SK-N-SH (cell line): Measurements from ENCODE around the gene DKK1. TPM values are rescaled to one million over a fixed set of nuclear protein-coding genes. Genes with fewer than 3 reads are reported as not detected.

Experiments
- CTCF ChIA-PET: fragments of 300-600, 350-600 bp; formaldehyde crosslinking; extraction: SDS; loops from one replicate; lab custom pipeline; 2021; lab: Yijun Ruan, JAX
- POLR2A ChIA-PET: fragments of 350-600 bp; sonication (Branson Sonifier 250); formaldehyde crosslinking; extraction: SDS; loops from one replicate; lab custom pipeline; 2020; ENCODE audit warnings: antibody characterized with exemption, inconsistent platforms; lab: Yijun Ruan, JAX
- DNase-seq: peaks from one replicate; pipeline ENCODE4 v3.0.0; 2012
- H2AFZ ChIP-seq: fragments of 200-600 bp; sonication (generic); 2 replicates; pipeline ENCODE4 v1.8.1; 2016; ENCODE audit warnings: antibody characterized with exemption, mild to moderate bottlenecking, low read depth
- H3F3A ChIP-seq: fragments of 200-600 bp; sonication (generic); replicated peaks from 2 replicates; pipeline ENCODE3; 2016; ENCODE audit warnings: antibody characterized with exemption, mild to moderate bottlenecking; ENCODE audit not compliant: insufficient read depth
- H3K27ac ChIP-seq, 2 experiments: fragments of 200-500 bp in 1 of 2; fragments of 200-600 bp in 1 of 2; sonication (Bioruptor generic) in 1 of 2; sonication (generic), shearing (Covaris generic) in 1 of 2; 2 replicates each; pipeline versions ENCODE4 v1.5.1 to v1.6.1; 2014 to 2016; ENCODE audit warnings: low read depth in 2 of 2, inconsistent platforms in 1 of 2, low read length in 1 of 2, mild to moderate bottlenecking in 1 of 2, mixed read lengths in 1 of 2
- H3K27me3 ChIP-seq: fragments of 200-600 bp; sonication (generic), shearing (Covaris generic); 2 replicates; pipeline ENCODE4 v1.6.1; 2016; ENCODE audit warnings: mixed run types; ENCODE audit not compliant: insufficient read depth
- H3K36me3 ChIP-seq, 2 experiments: fragments of 200-500 bp in 1 of 2; fragments of 200-600 bp in 1 of 2; sonication (Bioruptor generic) in 1 of 2; sonication (generic) in 1 of 2; replicated peaks in 1 of 2; 2 replicates each; pipeline versions ENCODE3 to v1.5.1; 2014 to 2016; ENCODE audit warnings: low read length in 1 of 2, mild to moderate bottlenecking in 1 of 2; ENCODE audit not compliant: insufficient read depth in 2 of 2, control insufficient read depth in 1 of 2
- H3K4me1 ChIP-seq, 2 experiments: fragments of 200-500 bp in 1 of 2; fragments of 200-600 bp in 1 of 2; sonication (Bioruptor generic) in 1 of 2; sonication (generic), shearing (Covaris generic) in 1 of 2; 2 replicates each; pipeline versions ENCODE4 v1.5.1 to v1.6.1; 2014 to 2016; ENCODE audit warnings: low read depth in 1 of 2, low read length in 1 of 2, mixed run types in 1 of 2; ENCODE audit not compliant: insufficient read depth in 2 of 2, control insufficient read depth in 1 of 2
- H3K4me2 ChIP-seq: fragments of 200-600 bp; sonication (generic), shearing (Covaris generic); 2 replicates; pipeline ENCODE4 v1.6.1; 2017; ENCODE audit warnings: mixed run types
- H3K4me3 ChIP-seq, 2 experiments: fragments of 200-500 bp in 1 of 2; fragments of 200-600 bp in 1 of 2; sonication (Bioruptor generic) in 1 of 2; sonication (generic), shearing (Covaris generic) in 1 of 2; 2 replicates each; pipeline versions ENCODE4 v1.5.1 to v1.8.1; 2014 to 2016; ENCODE audit warnings: low read depth in 2 of 2, inconsistent platforms in 1 of 2, low read length in 1 of 2, mild to moderate bottlenecking in 1 of 2, mixed read lengths in 1 of 2, moderate library complexity in 1 of 2
- H3K79me2 ChIP-seq: fragments of 200-600 bp; sonication (generic); 2 replicates; pipeline ENCODE4 v1.8.1; 2017; ENCODE audit warnings: mild to moderate bottlenecking; ENCODE audit not compliant: insufficient read depth
- H3K9ac ChIP-seq: fragments of 200-600 bp; sonication (generic); 2 replicates; pipeline ENCODE4 v1.6.1; 2017; ENCODE audit warnings: mixed run types
- H3K9me2 ChIP-seq: fragments of 200-600 bp; sonication (generic); 2 replicates; pipeline ENCODE4 v1.6.1; 2017; ENCODE audit warnings: mixed run types
- H3K9me3 ChIP-seq: fragments of 200-600 bp; sonication (generic); 2 replicates; pipeline ENCODE4 v1.6.1; 2017; ENCODE audit warnings: mixed run types, mild to moderate bottlenecking, moderate library complexity
- H4K20me1 ChIP-seq: fragments of 200-600 bp; sonication (generic); 2 replicates; pipeline ENCODE4 v1.6.1; 2017; ENCODE audit warnings: mild to moderate bottlenecking, mixed run types; ENCODE audit not compliant: insufficient read depth
- CHD2 ChIP-seq: fragments of 150-350 bp; IDR thresholded peaks from 2 replicates; pipeline ENCODE4 v1.6.1; 2018; ENCODE audit warnings: low read length; ENCODE audit not compliant: partially characterized antibody
- ELF1 ChIP-seq: IDR thresholded peaks from 2 replicates; pipeline ENCODE4 v1.4.0; 2012
- EP300 ChIP-seq, 2 experiments: IDR thresholded peaks; 2 replicates each; pipeline versions ENCODE4 v1.4.0 to v1.6.1; 2012; ENCODE audit warnings: borderline replicate concordance in 1 of 2, low read depth in 1 of 2, low read length in 1 of 2
- EZH2phosphoT487 ChIP-seq: fragments of 200-600 bp; sonication (generic); IDR thresholded peaks from 2 replicates; pipeline ENCODE4 v1.6.1; 2017; ENCODE audit warnings: low read depth, mixed run types, mild to moderate bottlenecking, antibody characterized with exemption, moderate library complexity, borderline replicate concordance
- FOXJ3 ChIP-seq: sonication (generic); formaldehyde crosslinking; IDR thresholded peaks from 2 replicates; pipeline ENCODE4 v1.5.1; 2020; ENCODE audit warnings: mild to moderate bottlenecking, missing genetic modification reagents
- FOXM1 ChIP-seq: IDR thresholded peaks from 2 replicates; pipeline ENCODE4 v1.4.0; 2012; ENCODE audit warnings: low read depth, mild to moderate bottlenecking
- GABPA ChIP-seq: IDR thresholded peaks from 2 replicates; pipeline ENCODE4 v1.4.0; 2012; ENCODE audit warnings: low read depth, mild to moderate bottlenecking
- IRF3 ChIP-seq: fragments of 150-350 bp; IDR thresholded peaks from 2 replicates; pipeline ENCODE4 v1.6.1; 2016; ENCODE audit warnings: mild to moderate bottlenecking, low read depth, low read length
- MAX ChIP-seq: IDR thresholded peaks from 2 replicates; pipeline ENCODE4 v1.4.0; 2012; ENCODE audit warnings: low read depth
- MEF2A ChIP-seq: IDR thresholded peaks from 2 replicates; pipeline ENCODE4 v1.4.0; 2012; ENCODE audit warnings: low read depth, borderline replicate concordance
- PBX3 ChIP-seq: IDR thresholded peaks from 2 replicates; pipeline ENCODE4; 2012
- RAD21 ChIP-seq: IDR thresholded peaks from 2 replicates; pipeline ENCODE4 v1.6.1; 2012; ENCODE audit warnings: mild to moderate bottlenecking, low read length
- RFX5 ChIP-seq: IDR thresholded peaks from 2 replicates; pipeline ENCODE4 v1.6.1; 2012; ENCODE audit warnings: mild to moderate bottlenecking, improper control_type of control experiment, low read length
- RXRA ChIP-seq: IDR thresholded peaks from 2 replicates; pipeline ENCODE4 v1.4.0; 2012; ENCODE audit warnings: low read depth, mild to moderate bottlenecking, borderline replicate concordance
- SMC3 ChIP-seq: IDR thresholded peaks from 2 replicates; pipeline ENCODE4 v1.6.1; 2012; ENCODE audit warnings: low read depth, low read length, improper control_type of control experiment
- TCF12 ChIP-seq: IDR thresholded peaks from 2 replicates; pipeline ENCODE4 v1.4.0; 2012
- TEAD4 ChIP-seq: IDR thresholded peaks from 2 replicates; pipeline ENCODE4 v1.4.0; 2012; ENCODE audit warnings: mild to moderate bottlenecking, borderline replicate concordance; ENCODE audit not compliant: insufficient read depth
- USF1 ChIP-seq: IDR thresholded peaks from 2 replicates; pipeline ENCODE4 v1.4.0; 2012; ENCODE audit warnings: low read depth, borderline replicate concordance
- USF2 ChIP-seq: fragments of 150-350 bp; IDR thresholded peaks from 2 replicates; pipeline ENCODE4 v1.6.1; 2017; ENCODE audit warnings: antibody characterized with exemption, low read length, low read depth, borderline replicate concordance
- YY1 ChIP-seq: IDR thresholded peaks from 2 replicates; pipeline ENCODE4 v1.4.0; 2012; ENCODE audit warnings: low read depth, mild to moderate bottlenecking
- ZBTB33 ChIP-seq: IDR thresholded peaks from 2 replicates; pipeline ENCODE4 v1.4.0; 2012; ENCODE audit warnings: low read depth, borderline replicate concordance
- WGBS: methylation state at CpG from one replicate; pipeline ENCODE4 v1.1.6; 2017; ENCODE audit warnings: low lambda C conversion rate; 5-methylcytosine and 5-hydroxymethylcytosine counted together
- polyA plus RNA-seq, 3 experiments: library from polyadenylated mRNA; depleted of rRNA; stranded (reverse); fragments of >200 nt; gene quantifications; 2 replicates each; pipeline ENCODE4 v1.2.3, GENCODE V29; 2012

Gene DKK1
- polyA plus RNA-seq, 1 of the 3 experiments (the other 2 are of a cell fraction), result 225 TPM

- no peaks in the 10 kb centered on the region for H3K9me2 ChIP-seq
- WGBS, result 88% methylated on average over 5 of the region's 5 CpGs
- H3K4me1 ChIP-seq, result peaks cover 0 to 9% of the 10 kb centered on the region in 2 experiments; a peak in 2 of 4 replicates
- no peak overlapping the region for H3K9ac ChIP-seq
- ChIA-PET CTCF (interaction anchor here (1.0 to 1.7 kb wide), 2 partner anchors 17 to 33 kb away, joined by 3 to 5 read pairs; no protein-coding TSS in a partner anchor), POLR2A (no interaction called here)
- no peak for DNase-seq
- no peaks in the 10 kb centered on the region for H3K36me3 ChIP-seq
- H2AFZ ChIP-seq, result no peak overlapping the region
- TF ChIP-seq MEF2A (no peak), ZBTB33 (no peak), RAD21 (no peak), IRF3 (no peak), FOXM1 (no peak), RXRA (no peak)
- H3K79me2 ChIP-seq, result no peaks in the 10 kb centered on the region
- H4K20me1 ChIP-seq, result no peaks in the 10 kb centered on the region
- H3K27me3 ChIP-seq, result no peaks in the 10 kb centered on the region
- H3K4me2 ChIP-seq, result no peak overlapping the region
- H3K9me3 ChIP-seq, result no peaks in the 10 kb centered on the region
- H3F3A ChIP-seq, result peaks cover 21% of the 10 kb centered on the region
- H3K4me3 ChIP-seq, result no peak overlapping the region
- H3K27ac ChIP-seq, result no peak overlapping the region
Measured at GRCh38 chr10:52348037-52348564, 34.0 kb downstream of the DKK1 start.

GRCh38 chr10:52351914-52352330 lies 37.8 kb downstream of the DKK1 start:
- peaks cover 3 to 35% of the 10 kb centered on the region in 2 experiments; a peak in 2 of 4 replicates for H3K4me1 ChIP-seq
- peaks cover 26% of the 10 kb centered on the region for H3F3A ChIP-seq
- no peaks in the 10 kb centered on the region for H4K20me1 ChIP-seq
- WGBS, result 23% methylated on average over 2 of the region's 2 CpGs
- no peak for DNase-seq
- POLR2A ChIA-PET, result no interaction called here
- no peaks in the 10 kb centered on the region for H3K79me2 ChIP-seq
- CTCF ChIA-PET, result no interaction called here
- no peaks in the 10 kb centered on the region for H3K9me2 ChIP-seq
- H3K9me3 ChIP-seq, result no peaks in the 10 kb centered on the region
- H3K9ac ChIP-seq, result peak overlapping the region; percentile 45; the same call in 1 of the 2 replicates
- peak overlapping the region; percentile 41; the same call in 1 of the 2 replicates for H3K4me2 ChIP-seq
- no peaks in the 10 kb centered on the region for H3K27me3 ChIP-seq
- H2AFZ ChIP-seq, result no peak overlapping the region
- peak overlapping the region; percentile 43 to 84; a peak in 3 of 4 replicates for H3K27ac ChIP-seq
- no peaks in the 10 kb centered on the region for H3K36me3 ChIP-seq
- no peak overlapping the region for H3K4me3 ChIP-seq
- TF ChIP-seq IRF3 (no peak), FOXJ3 (CRISPR knock-in tag) (no peak), SMC3 (no peak), GABPA (no peak), TCF12 (peak; percentile 96), YY1 (peak; percentile 50; the same call in 1 of the 2 replicates), TEAD4 (peak; percentile 100), CHD2 (no peak), RAD21 (no peak), PBX3 (peak; percentile 90), RFX5 (no peak), EZH2phosphoT487 (no peak), EP300 (IDR thresholded peaks at IDR 0.05; ENCODE audit: borderline replicate concordance in 1 of 2, low read depth in 1 of 2, low read length in 1 of 2) (peak in 1 of 2 experiments; percentile 98; a peak in 2 of 4 replicates), MAX (no peak), USF2 (no peak), USF1 (no peak), ELF1 (peak; percentile 26; the same call in 1 of the 2 replicates)
